ELR (cell line): ENCODE data around the gene ZNF574.
"Not testable (repeated sequence)": the region's sequence is repeated elsewhere in the genome, so short reads cannot be mapped to it uniquely, and the experiment has no call there.

ENCODE experiments used
- DNase-seq: peaks from one replicate; pipeline ENCODE4 v3.0.0-alpha.2; 2015; ENCODE audit warnings: low read depth

The ZNF574 gene

DNA sequence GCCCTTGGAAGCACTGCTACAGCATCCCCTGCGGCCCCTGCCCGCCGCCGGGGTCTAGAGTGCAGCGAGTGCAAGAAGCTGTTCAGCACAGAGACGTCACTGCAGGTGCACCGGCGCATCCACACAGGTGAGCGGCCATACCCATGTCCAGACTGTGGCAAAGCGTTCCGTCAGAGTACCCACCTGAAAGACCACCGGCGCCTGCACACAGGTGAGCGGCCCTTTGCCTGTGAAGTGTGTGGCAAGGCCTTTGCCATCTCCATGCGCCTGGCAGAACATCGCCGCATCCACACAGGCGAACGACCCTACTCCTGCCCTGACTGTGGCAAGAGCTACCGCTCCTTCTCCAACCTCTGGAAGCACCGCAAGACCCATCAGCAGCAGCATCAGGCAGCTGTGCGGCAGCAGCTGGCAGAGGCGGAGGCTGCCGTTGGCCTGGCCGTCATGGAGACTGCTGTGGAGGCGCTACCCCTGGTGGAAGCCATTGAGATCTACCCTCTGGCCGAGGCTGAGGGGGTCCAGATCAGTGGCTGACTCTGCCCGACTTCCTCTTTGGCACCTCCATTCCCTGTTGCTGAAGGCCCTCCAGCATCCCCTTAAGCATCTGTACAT is 4.9 kb downstream of the ZNF574 start:
- no peak for DNase-seq

DNA sequence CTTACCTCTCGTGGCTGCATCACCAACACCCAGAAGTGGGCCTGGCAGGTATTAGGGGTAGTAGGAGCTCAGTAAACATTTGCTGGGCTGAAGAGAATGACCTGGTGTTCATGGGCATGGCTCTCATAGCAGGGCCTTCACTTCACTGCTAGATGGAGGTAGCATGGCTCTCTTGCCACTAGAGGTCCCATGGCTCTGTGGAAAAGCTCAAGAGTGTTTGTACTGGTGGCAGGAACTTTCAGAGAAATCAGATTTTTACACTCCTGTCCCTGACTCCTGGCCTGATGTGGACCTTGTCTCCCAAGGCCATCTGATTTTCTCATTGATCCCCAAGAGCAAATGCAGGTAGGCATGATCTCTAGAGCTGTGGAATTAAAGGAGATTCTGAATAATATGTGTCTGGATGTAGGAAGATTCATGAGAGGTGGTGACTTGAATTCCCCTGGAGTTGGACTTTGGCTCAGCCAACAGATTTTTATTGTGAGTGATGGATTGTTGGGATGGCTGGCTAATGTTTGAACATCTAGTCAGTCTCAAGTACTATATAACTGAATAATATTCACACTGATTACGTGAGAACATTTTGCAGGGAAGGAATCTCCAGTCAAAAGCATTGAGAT is 5.7 kb downstream of the ZNF574 start:
- peak; percentile 70 for DNase-seq

- no peak for DNase-seq
Measured at GRCh38 chr19:42083537-42083936, 7.6 kb downstream of the ZNF574 start.

- no peak for DNase-seq
Measured at GRCh38 chr19:42086188-42086736, 10.3 kb downstream of the ZNF574 start.

DNA sequence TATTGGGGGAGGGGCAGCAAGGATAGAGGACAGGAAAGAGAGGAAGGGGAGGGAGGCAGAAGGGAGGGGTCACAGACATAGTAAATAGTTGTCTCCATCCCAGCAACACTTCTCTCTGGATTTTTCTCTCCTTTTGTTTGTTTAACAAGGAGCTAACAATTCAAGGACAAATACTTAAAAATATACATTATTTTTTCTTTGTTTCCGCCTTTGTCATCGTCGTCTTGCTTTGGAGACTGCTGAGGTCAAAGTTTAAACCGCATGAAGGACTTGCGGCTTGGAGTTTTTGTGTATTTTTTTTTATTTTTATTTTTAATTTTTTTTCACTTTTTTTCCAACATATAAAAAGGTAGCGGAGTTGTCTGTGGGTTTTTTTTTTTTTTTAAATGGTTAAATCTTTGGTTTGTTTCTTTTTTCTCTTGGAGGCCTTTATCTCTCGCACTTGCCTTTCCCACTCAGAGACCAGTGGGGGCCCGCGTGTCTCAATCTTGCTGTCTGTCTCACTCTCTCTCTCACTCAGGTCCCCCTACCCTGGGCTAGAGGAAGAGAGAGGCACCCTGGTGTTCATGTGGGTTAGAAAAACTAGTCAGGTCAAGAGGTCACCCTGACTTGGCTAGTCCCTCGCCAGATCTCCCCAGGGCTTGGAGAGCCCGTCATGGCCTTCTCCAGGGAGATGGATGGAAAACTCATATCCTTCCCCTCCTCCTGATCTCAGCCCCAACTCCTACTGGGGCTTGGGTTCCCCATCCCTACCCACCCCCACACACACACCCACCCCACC is 11.0 kb downstream of the ZNF574 start:
- no peak for DNase-seq

GRCh38 chr19:42088471-42089190 is 12.7 kb downstream of the ZNF574 start:
- peak; percentile 81 for DNase-seq

- DNase-seq = no peak
Measured at GRCh38 chr19:42089191-42089750, 13.3 kb downstream of the ZNF574 start.

- DNase-seq = no peak
Measured at GRCh38 chr19:42089772-42090171, 13.8 kb downstream of the ZNF574 start.

DNA sequence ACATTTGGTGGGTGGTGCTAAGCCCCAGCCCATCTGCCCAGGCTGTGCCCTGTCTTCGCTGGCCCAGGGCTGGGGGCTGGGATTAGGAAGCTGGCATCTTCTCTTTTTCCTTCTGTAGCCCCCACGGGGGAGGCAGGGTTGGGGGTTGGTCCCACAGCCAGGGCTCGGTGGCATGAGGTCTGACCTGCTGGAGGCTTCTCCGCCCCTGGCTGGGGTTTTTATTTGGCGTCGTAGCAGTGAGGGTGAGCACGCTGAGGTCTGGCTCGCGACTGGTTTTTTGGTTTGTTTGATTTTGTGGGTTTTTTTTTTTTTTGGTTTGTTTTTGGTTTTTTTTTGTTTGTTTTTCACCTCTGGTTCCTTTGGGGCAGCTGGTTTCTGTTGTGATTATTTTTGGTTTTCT is 14.7 kb downstream of the ZNF574 start:
- DNase-seq = no peak

DNA sequence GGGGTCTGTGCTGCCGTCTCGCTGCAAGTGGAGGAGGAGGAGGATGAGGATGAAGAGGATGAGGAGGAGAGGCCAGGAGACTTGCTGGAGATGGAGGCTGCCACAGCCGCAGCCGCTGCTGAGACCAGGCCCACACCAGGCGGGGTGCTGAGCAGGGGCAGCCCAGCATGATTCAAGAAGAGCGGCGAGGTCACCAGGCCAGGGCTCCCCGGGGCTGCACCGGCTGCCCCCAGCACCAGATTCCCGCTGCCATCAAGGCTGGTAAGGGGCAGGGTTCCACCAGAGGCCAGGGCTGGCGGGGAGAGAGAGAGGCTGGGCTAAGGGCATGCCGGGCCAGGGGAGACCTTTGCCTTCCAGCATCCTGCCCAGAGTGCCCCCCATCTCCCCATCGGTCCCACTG is 15.3 kb downstream of the ZNF574 start:
- DNase-seq = no peak

GRCh38 chr19:42091742-42092141 is 15.8 kb downstream of the ZNF574 start:
- peak; percentile 43 for DNase-seq

- no peak for DNase-seq
Measured at GRCh38 chr19:42092350-42092749, 16.4 kb downstream of the ZNF574 start.

GRCh38 chr19:42093505-42093904 is 17.5 kb downstream of the ZNF574 start:
- DNase-seq = no peak

DNA sequence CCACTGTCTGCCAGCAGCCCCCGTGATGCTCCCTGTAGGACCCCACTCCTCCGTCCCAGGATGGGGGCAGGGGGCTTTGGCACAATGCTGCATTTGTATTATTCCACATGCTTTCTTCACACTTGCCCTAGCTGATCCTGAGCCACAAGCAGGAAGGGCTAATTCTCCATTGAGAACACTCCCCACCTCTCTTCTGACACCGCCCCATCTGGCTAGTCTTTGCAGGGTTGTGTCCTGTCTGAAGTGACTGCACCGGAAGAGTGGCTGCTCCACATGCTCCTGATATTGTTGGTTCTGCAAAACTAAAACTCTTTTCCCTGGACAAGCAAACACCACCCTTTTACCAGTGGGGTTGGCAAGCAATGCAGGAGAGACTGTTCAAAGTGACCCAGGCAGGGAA is 18.0 kb downstream of the ZNF574 start:
- no peak for DNase-seq

GRCh38 chr19:42095142-42095813 is 19.3 kb downstream of the ZNF574 start:
- no peak for DNase-seq

DNA sequence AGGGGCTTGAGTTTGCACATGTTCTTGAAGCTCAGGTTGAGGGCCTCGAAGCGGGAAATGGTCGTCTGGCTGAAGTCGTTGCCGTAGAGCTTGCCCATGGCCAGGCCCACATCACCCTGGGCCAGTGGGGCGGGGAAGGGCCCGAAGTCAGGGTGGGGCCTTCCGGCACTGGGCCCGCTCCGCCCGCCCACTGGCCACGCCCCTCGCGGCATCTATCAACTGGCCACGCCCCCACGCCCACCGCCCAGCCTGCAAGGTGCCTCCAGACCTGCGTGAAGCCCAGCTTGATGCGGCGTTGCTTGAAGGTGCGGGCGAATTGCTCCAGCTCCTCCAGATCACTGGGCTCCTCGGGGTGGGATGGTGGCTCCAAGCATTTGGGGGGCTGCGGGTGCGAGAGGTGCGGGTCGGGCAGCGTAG is 19.9 kb downstream of the ZNF574 start:
- no peak for DNase-seq

GRCh38 chr19:42096255-42096837 is 20.4 kb downstream of the ZNF574 start:
- DNase-seq = no peak

DNA sequence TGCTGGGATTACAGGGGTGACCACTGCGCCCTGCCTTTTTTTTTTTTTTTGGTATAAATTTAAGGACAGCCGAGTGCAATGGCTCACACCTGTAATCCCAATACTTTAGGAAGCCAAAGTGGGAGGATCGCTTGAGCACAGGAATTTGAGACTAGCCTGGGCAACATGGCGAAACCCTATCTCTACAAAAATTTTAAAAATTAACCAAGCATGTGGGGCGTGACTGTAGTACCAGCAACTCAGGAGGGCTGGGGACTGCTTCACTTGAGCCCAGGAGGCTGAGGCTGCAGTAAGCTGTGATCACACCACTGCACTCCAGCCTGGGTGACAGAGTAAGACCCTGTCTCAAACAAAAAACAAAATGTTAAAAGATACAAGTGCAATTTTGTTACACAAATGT is 21.5 kb downstream of the ZNF574 start:
- no peak for DNase-seq

DNA sequence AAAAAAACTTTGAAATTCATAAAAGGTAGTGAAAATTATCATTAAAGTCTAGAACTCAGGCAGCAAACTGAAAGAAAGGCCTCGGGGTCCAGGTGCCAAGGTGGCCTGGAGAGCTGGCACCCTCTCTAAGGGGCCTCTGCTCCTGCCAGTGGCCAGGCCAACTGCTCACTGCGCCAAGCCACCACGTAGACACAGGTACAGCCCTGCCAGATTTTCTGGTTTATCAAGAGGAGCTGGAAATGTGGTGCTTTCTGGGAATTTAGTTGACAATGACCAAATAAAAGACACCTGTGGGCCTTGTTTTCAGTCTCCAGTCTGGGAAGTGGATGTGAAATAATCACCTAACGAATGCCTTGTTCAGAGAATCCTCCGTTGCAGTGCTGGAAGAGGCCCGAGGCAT is 22.8 kb downstream of the ZNF574 start:
- no peak for DNase-seq

GRCh38 chr19:42099336-42099925 is 23.5 kb downstream of the ZNF574 start:
- no peak for DNase-seq

- not testable (repeated sequence) for DNase-seq
Measured at GRCh38 chr19:42100241-42100640, 24.3 kb downstream of the ZNF574 start.
